IMR-90 (cell line): Measurements from ENCODE around the gene CITED2. TPM values are rescaled to one million over a fixed set of nuclear protein-coding genes. Genes with fewer than 3 reads are reported as not detected.

Source experiments
- ATAC-seq: fragments of 200-7000 bp; cut with Tn5 transposase; 2 replicates; pipeline ENCODE4 v1.9.1; 2020; ENCODE audit warnings: low read depth, mild to moderate bottlenecking, moderate library complexity
- BruUV-seq: library from RNA; stranded (reverse); fragments of 400-500 nt; replicated peaks from 2 replicates; lab custom pipeline; 2021; lab: Mats Ljungman, UMichigan
- CTCF ChIA-PET: fragments of 300-600 bp; formaldehyde crosslinking; extraction: SDS; loops from one replicate; lab custom pipeline; 2021; ENCODE audit warnings: antibody characterized with exemption; lab: Yijun Ruan, JAX
- POLR2A ChIA-PET: fragments of 300-600 bp; sonication (Branson Sonifier 250); formaldehyde crosslinking; loops from one replicate; lab custom pipeline; 2022; ENCODE audit warnings: antibody characterized with exemption; ENCODE audit not compliant: unreplicated experiment; lab: Charles Lee
- DNase-seq: peaks from one replicate; pipeline ENCODE4 v3.0.0; 2013
- H2AFZ ChIP-seq: replicated peaks from 2 replicates; pipeline ENCODE3; 2013; ENCODE audit warnings: low read length, mild to moderate bottlenecking; ENCODE audit not compliant: poor library complexity
- H2AK5ac ChIP-seq: 2 replicates; pipeline ENCODE4 v1.6.1; 2013; ENCODE audit warnings: low read depth, low read length, inconsistent platforms
- H2AK9ac ChIP-seq: replicated peaks from 2 replicates; pipeline ENCODE3; 2013; ENCODE audit warnings: mild to moderate bottlenecking, low read depth, low read length, moderate library complexity; ENCODE audit not compliant: poor library complexity
- H2BK120ac ChIP-seq: 2 replicates; pipeline ENCODE4 v1.6.1; 2013; ENCODE audit warnings: low read depth, low read length, inconsistent platforms
- H2BK15ac ChIP-seq: 3 replicates; pipeline ENCODE4 v1.6.1; 2013; ENCODE audit warnings: low read depth, low read length, inconsistent platforms
- H2BK20ac ChIP-seq: 2 replicates; pipeline ENCODE4 v1.6.1; 2013; ENCODE audit warnings: low read depth, mild to moderate bottlenecking, inconsistent platforms, low read length, moderate library complexity
- H2BK5ac ChIP-seq: 2 replicates; pipeline ENCODE4 v1.6.1; 2013; ENCODE audit warnings: mild to moderate bottlenecking, low read depth, low read length, inconsistent platforms; ENCODE audit not compliant: poor library complexity, severe bottlenecking
- H3K14ac ChIP-seq: replicated peaks from 2 replicates; pipeline ENCODE4 v1.6.1; 2013; ENCODE audit warnings: low read depth, low read length, inconsistent platforms
- H3K18ac ChIP-seq: 2 replicates; pipeline ENCODE4 v1.6.1; 2013; ENCODE audit warnings: low read depth, low read length, control low read depth
- H3K23ac ChIP-seq: 2 replicates; pipeline ENCODE4 v1.6.1; 2013; ENCODE audit warnings: low read depth, low read length, inconsistent platforms
- H3K27ac ChIP-seq: 2 replicates; pipeline ENCODE4 v1.5.1; 2013; ENCODE audit warnings: mild to moderate bottlenecking, control low read depth, low read length; ENCODE audit not compliant: insufficient read depth
- H3K27me3 ChIP-seq: 2 replicates; pipeline ENCODE4 v1.6.1; 2013; ENCODE audit warnings: low read length; ENCODE audit not compliant: control insufficient read depth, insufficient read depth
- H3K36me3 ChIP-seq: 2 replicates; pipeline ENCODE4 v1.6.1; 2013; ENCODE audit warnings: low read length, mixed read lengths; ENCODE audit not compliant: control insufficient read depth, insufficient read depth
- H3K4ac ChIP-seq: 2 replicates; pipeline ENCODE4 v1.6.1; 2013; ENCODE audit warnings: low read depth, low read length, inconsistent platforms
- H3K4me1 ChIP-seq: 2 replicates; pipeline ENCODE4 v1.6.1; 2013; ENCODE audit warnings: low read length, mixed read lengths; ENCODE audit not compliant: control insufficient read depth, insufficient read depth
- H3K4me2 ChIP-seq: 2 replicates; pipeline ENCODE4 v1.6.1; 2013; ENCODE audit warnings: low read depth, mild to moderate bottlenecking, control low read depth, low read length, moderate library complexity
- H3K4me3 ChIP-seq: 2 replicates; pipeline ENCODE4 v1.5.1; 2013; ENCODE audit warnings: low read depth, mild to moderate bottlenecking, control low read depth, low read length, moderate library complexity; ENCODE audit not compliant: insufficient read depth
- H3K56ac ChIP-seq: 2 replicates; pipeline ENCODE4 v1.6.1; 2013; ENCODE audit warnings: low read length, inconsistent platforms; ENCODE audit not compliant: insufficient read depth; ENCODE audit errors: extremely low read depth
- H3K79me1 ChIP-seq, 2 experiments: 2 replicates each; pipeline ENCODE4 v1.6.1; 2013; ENCODE audit warnings: low read length in 2 of 2, inconsistent platforms in 1 of 2, low read depth in 1 of 2
- H3K9ac ChIP-seq: 2 replicates; pipeline ENCODE4 v1.6.1; 2013; ENCODE audit warnings: low read depth, low read length, control low read depth
- H3K9me1 ChIP-seq: 2 replicates; pipeline ENCODE4 v1.6.1; 2013; ENCODE audit warnings: low read length, inconsistent platforms; ENCODE audit not compliant: insufficient read depth
- H3K9me3 ChIP-seq: 2 replicates; pipeline ENCODE4 v1.6.1; 2013; ENCODE audit warnings: low read length; ENCODE audit not compliant: control insufficient read depth, insufficient read depth
- H4K20me1 ChIP-seq: 2 replicates; pipeline ENCODE4 v1.6.1; 2013; ENCODE audit warnings: low read length, inconsistent platforms; ENCODE audit not compliant: insufficient read depth
- H4K5ac ChIP-seq: 2 replicates; pipeline ENCODE4 v1.6.1; 2013; ENCODE audit warnings: mild to moderate bottlenecking, low read depth, low read length, control low read depth
- H4K8ac ChIP-seq, 2 experiments: 2 replicates each; pipeline ENCODE4 v1.6.1; 2013; ENCODE audit warnings: low read depth in 2 of 2, low read length in 2 of 2, control low read depth in 1 of 2, inconsistent platforms in 1 of 2
- H4K91ac ChIP-seq: 2 replicates; pipeline ENCODE4 v1.6.1; 2013; ENCODE audit warnings: low read depth, low read length, inconsistent platforms; ENCODE audit not compliant: insufficient read depth
- FOS ChIP-seq: fragments of 150-350 bp; IDR thresholded peaks from 2 replicates; pipeline ENCODE4 v1.6.1; 2016; ENCODE audit warnings: low read depth, low read length
- MAZ ChIP-seq: IDR thresholded peaks from 2 replicates; pipeline ENCODE4 v1.6.1; 2012; ENCODE audit warnings: low read depth, mild to moderate bottlenecking, low read length, improper control_type of control experiment, moderate library complexity, borderline replicate concordance
- NFE2L2 ChIP-seq: fragments of 150-350 bp; IDR thresholded peaks from 2 replicates; pipeline ENCODE4 v1.6.1; 2016; ENCODE audit warnings: low read depth, mild to moderate bottlenecking, low read length
- whole genome bisulfite sequencing, 2 experiments: methylation state at CpG; one replicate each; pipeline versions ENCODE4 v1.1.5 to v1.1.7; 2013; ENCODE audit warnings: missing lambda C conversion rate in 2 of 2; ENCODE audit not compliant: insufficient read length in 1 of 2; ENCODE audit errors: extremely low coverage in 2 of 2; 5-methylcytosine and 5-hydroxymethylcytosine counted together
- dilution Hi-C: fragments of 300-500 bp; cut with HindIII; formaldehyde crosslinking; loops from one replicate; pipeline ENCODE4 v1.14.3; 2018; ENCODE audit warnings: low sequenced_read_pairs; ENCODE audit not compliant: unreplicated experiment
- in situ Hi-C: fragments of 300-500 bp; cut with MboI; formaldehyde crosslinking; loops from 3 replicates; pipeline ENCODE4 v1.14.3; 2019; ENCODE audit warnings: low sequenced_read_pairs, inconsistent platforms, mixed read lengths
- intact Hi-C: fragments of 100-400 bp; cut with micrococcal nuclease; formaldehyde crosslinking; loops from 2 replicates; pipeline ENCODE4 v1.10.0; 2022
- polyA plus RNA-seq, 3 experiments: library from polyadenylated mRNA; depleted of rRNA; stranded (reverse); fragments of >200 nt; gene quantifications; 2 replicates each; pipeline ENCODE4 v1.2.3, GENCODE V29; 2012; ENCODE audit warnings: low replicate concordance in 1 of 3
- total RNA-seq: library from RNA; depleted of rRNA; stranded (reverse); fragments of >200 nt; gene quantifications from 2 replicates; pipeline ENCODE4 v1.2.3, GENCODE V29; 2012

Gene CITED2
- total and polyA plus RNA-seq, 2 of the 4 experiments (the other 2 are of a cell fraction), result 163 to 483 TPM

DNA sequence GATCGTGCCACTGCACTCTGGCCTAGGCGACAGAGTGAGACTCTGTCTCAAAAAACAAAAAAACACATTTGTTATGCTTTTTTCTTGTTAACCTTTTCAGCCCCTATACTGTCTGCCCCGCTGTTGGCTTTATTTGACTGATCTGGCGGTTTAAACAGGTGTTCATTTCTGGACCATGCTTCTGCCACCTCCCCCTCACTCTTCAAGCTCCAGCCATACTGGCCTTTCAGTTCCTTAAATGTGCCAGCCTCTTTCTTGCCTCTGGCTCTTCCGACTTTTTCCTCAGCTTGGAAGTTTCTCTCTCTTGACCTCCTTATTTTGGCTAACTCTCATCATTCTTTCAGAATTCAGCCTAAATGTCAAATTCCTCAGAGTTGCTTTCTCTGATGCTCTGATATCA lies 47.4 kb downstream of the CITED2 start:
- dilution Hi-C loops (no loop called here), in situ Hi-C loops (no loop called here), intact Hi-C loops (no loop called here)
- no peak overlapping the region for H3K4me2 ChIP-seq
- no peaks in the 10 kb centered on the region for H3K27me3 ChIP-seq
- TF ChIP-seq NFE2L2 (no peak), MAZ (no peak), FOS (no peak)
- H4K20me1 ChIP-seq, result no peaks in the 10 kb centered on the region
- no peak overlapping the region for H3K56ac ChIP-seq
- no peak overlapping the region for H3K27ac ChIP-seq
- no peaks in the 10 kb centered on the region for H3K9me1 ChIP-seq
- no TSS peak for BruUV-seq
- no peak overlapping the region for H4K8ac ChIP-seq
- H2BK20ac ChIP-seq, result no peak overlapping the region
- H3K14ac ChIP-seq, result no peak overlapping the region
- POLR2A ChIA-PET, result no interaction called here
- H3K4ac ChIP-seq, result no peak overlapping the region
- no peaks in the 10 kb centered on the region for H3K9me3 ChIP-seq
- no peak for ATAC-seq
- WGBS, 2 experiments, result 95% methylated on average over 2 of the region's 5 CpGs; no CpG with 5 or more reads in 1 of the 2 experiments
- no peak overlapping the region for H3K23ac ChIP-seq
- no peak for DNase-seq
- no peak overlapping the region for H2AK5ac ChIP-seq
- no peak overlapping the region for H2AK9ac ChIP-seq
- H4K91ac ChIP-seq, result no peak overlapping the region
- no peak overlapping the region for H3K4me3 ChIP-seq
- CTCF ChIA-PET, result no interaction called here
- no peak overlapping the region for H2AFZ ChIP-seq
- peaks cover 3% of the 10 kb centered on the region; the same call in 1 of the 2 replicates for H3K4me1 ChIP-seq
- no peak overlapping the region for H2BK15ac ChIP-seq
- no peaks in the 10 kb centered on the region for H3K79me1 ChIP-seq
- no peak overlapping the region for H2BK120ac ChIP-seq
- H3K9ac ChIP-seq, result no peak overlapping the region
- no peak overlapping the region for H3K18ac ChIP-seq
- no peak overlapping the region for H2BK5ac ChIP-seq
- no peak overlapping the region for H4K5ac ChIP-seq
- H3K36me3 ChIP-seq, result no peaks in the 10 kb centered on the region
